HUES64 (cell line): ENCODE results near the gene OBI1. TPM values are rescaled to one million over a fixed set of nuclear protein-coding genes. Genes with fewer than 3 reads are reported as not detected.

ENCODE experiments used
- H3K27ac ChIP-seq: 2 replicates; pipeline ENCODE4 v1.7.0; 2013; ENCODE audit warnings: low read depth, low read length, inconsistent platforms
- H3K27me3 ChIP-seq: 2 replicates; pipeline ENCODE4 v1.6.1; 2013; ENCODE audit warnings: mild to moderate bottlenecking, low read length; ENCODE audit not compliant: insufficient read depth
- H3K36me3 ChIP-seq: 2 replicates; pipeline ENCODE4 v1.6.1; 2013; ENCODE audit warnings: mild to moderate bottlenecking, low read length; ENCODE audit not compliant: insufficient read depth
- H3K4me1 ChIP-seq: 2 replicates; pipeline ENCODE4 v1.6.1; 2013; ENCODE audit warnings: mild to moderate bottlenecking, low read length, moderate library complexity; ENCODE audit not compliant: insufficient read depth
- H3K4me3 ChIP-seq: 2 replicates; pipeline ENCODE4 v1.5.1; 2013; ENCODE audit warnings: mild to moderate bottlenecking, low read length, moderate library complexity
- H3K9ac ChIP-seq: 2 replicates; pipeline ENCODE4 v1.6.1; 2013; ENCODE audit warnings: mild to moderate bottlenecking, low read depth, low read length
- H3K9me3 ChIP-seq: 2 replicates; pipeline ENCODE4 v1.6.1; 2013; ENCODE audit warnings: low read depth, low read length; ENCODE audit not compliant: insufficient read depth
- WGBS: fragments of 150-250, 120-280 bp; methylation state at CpG from one replicate; pipeline ENCODE4 v1.1.7; 2013; ENCODE audit warnings: missing lambda C conversion rate; 5-methylcytosine and 5-hydroxymethylcytosine counted together
- polyA plus RNA-seq, 2 experiments: library from polyadenylated mRNA; stranded (reverse); fragments of 50-300 nt; gene quantifications; one replicate each; pipeline ENCODE4 v1.2.3, GENCODE V29; 2013

Gene OBI1, protein sequence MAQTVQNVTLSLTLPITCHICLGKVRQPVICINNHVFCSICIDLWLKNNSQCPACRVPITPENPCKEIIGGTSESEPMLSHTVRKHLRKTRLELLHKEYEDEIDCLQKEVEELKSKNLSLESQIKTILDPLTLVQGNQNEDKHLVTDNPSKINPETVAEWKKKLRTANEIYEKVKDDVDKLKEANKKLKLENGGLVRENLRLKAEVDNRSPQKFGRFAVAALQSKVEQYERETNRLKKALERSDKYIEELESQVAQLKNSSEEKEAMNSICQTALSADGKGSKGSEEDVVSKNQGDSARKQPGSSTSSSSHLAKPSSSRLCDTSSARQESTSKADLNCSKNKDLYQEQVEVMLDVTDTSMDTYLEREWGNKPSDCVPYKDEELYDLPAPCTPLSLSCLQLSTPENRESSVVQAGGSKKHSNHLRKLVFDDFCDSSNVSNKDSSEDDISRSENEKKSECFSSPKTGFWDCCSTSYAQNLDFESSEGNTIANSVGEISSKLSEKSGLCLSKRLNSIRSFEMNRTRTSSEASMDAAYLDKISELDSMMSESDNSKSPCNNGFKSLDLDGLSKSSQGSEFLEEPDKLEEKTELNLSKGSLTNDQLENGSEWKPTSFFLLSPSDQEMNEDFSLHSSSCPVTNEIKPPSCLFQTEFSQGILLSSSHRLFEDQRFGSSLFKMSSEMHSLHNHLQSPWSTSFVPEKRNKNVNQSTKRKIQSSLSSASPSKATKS
- polyA plus RNA-seq (2013, experiment 1 of 2) = 15.0 TPM
- polyA plus RNA-seq (2013, experiment 2 of 2) = 17.9 TPM

DNA sequence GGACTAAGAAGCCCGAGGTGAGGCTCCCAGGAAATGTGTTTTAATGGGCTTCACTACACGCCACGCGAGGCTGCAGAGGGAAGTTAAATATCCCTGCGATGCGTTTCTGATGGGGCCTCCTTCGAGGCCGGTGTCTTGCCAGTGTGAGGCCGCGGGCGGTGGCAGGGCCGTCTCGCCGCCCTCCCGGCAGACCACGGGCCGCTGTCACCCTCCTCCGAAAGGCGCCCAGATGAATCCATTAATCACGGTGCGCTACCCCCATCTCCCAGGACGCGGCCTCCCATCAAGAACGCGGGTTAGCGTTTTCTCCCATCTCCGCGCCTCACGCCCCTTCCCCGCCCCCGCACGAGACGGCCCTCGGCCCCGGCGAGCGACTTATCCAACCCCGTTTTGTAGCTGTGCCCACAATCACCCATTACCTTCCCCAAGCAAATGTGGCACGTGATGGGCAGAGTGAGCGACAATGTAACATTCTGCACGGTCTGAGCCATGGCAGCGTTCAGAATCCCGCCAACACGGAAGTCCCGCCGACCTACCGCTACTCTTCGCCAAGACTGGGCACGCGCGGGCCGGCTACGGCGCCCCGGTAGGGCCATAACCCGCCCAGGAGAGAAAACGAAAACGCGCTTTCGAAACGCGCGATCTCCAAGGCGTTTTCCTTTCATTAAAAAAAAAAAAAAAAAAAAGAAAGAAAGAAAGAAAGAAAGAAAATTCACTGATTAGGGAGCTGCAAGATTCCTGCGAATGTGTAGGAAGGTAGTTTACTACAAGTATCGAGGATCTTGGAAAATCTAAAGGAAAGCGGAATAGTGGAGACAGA, at the start of gene OBI1:
TSS of gene OBI1 (minus strand) at position 526 of the 820 bp plus-strand sequence. CDS start at position 491, 35 bp downstream.
- peak within 1 kb of the TSS; percentile 97 for H3K27ac ChIP-seq

DNA sequence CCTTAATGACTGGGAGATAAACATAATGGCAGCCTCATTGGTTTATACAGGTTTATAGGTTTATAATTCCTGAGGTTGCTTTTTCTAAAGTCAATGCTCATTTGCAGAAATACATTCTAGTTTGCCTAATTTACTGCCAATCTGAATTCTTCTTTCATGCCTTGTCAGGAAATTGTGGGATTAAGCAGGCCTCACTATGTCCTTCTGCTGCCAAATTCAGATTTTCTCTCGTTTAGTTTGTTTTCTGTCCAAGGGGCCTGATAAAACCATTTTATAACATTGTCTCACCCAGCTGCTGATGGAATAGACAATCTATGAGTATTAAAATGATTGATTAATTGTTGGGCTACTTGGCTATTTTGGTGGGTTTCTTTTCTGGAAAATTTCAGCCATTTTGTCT, 42.4 kb upstream of the OBI1 start:
- Histone ChIP-seq H3K27me3 (no peaks in the 10 kb centered on the region), H3K27ac (no peak overlapping the region), H3K4me1 (no peaks in the 10 kb centered on the region), H3K9me3 (no peaks in the 10 kb centered on the region), H3K9ac (no peak overlapping the region), H3K4me3 (no peak overlapping the region), H3K36me3 (no peaks in the 10 kb centered on the region)
- 100% methylated on average over 1 of the region's 1 CpG for WGBS

More for the DNA sequence above, at the start of gene OBI1:
- Histone ChIP-seq H3K36me3 (no peaks in the 10 kb centered on the region), H3K9me3 (no peaks in the 10 kb centered on the region), H3K27me3 (peaks cover 13% of the 10 kb centered on the region), H3K9ac (peak within 1 kb of the TSS; percentile 88), H3K4me3 (peak within 1 kb of the TSS; percentile 65), H3K4me1 (peaks cover 18% of the 10 kb centered on the region)
- 4% methylated on average over 67 of the region's 67 CpGs for WGBS

DNA sequence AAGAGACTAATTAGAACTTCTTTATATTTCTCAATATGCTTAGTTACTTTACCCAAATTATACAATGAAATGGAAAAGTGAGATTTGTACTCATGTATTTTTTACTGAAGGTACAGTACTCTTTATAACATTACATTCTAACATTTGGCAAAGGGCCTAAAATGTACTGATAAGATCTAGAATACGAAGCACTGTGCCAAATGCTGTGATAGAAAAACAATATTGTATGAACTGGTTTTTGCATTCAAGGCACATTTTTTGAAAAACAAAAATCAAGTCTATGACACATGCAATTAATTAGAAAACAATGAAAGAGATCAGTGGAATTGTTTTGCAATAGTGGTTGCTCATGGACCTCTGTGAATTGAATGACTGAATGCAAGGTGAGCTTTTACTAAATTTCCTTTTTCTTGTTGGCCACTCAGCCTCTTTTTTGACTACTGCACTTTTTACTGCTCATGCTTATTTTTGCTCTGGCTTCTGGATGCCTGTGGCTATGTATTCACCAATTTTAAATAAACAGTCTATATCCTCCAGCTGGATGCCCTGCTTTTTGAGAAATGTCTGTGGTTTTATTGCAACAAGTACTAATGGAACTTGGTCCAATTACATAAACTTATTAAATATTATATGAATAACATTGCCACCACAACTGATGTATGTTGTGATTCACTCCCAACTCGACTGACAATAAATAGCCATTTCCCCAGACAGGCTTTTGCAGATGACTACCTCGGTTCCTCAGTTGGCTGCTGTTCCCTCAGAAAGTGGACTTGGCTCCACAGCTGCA, 41.4 kb upstream of the OBI1 start:
- no peak overlapping the region for H3K27ac ChIP-seq
- no peak overlapping the region for H3K4me3 ChIP-seq
- no peaks in the 10 kb centered on the region for H3K4me1 ChIP-seq
- no peaks in the 10 kb centered on the region for H3K9me3 ChIP-seq
- no peaks in the 10 kb centered on the region for H3K27me3 ChIP-seq
- no peaks in the 10 kb centered on the region for H3K36me3 ChIP-seq
- 61% methylated on average over 3 of the region's 3 CpGs for WGBS
- H3K9ac ChIP-seq = no peak overlapping the region

DNA sequence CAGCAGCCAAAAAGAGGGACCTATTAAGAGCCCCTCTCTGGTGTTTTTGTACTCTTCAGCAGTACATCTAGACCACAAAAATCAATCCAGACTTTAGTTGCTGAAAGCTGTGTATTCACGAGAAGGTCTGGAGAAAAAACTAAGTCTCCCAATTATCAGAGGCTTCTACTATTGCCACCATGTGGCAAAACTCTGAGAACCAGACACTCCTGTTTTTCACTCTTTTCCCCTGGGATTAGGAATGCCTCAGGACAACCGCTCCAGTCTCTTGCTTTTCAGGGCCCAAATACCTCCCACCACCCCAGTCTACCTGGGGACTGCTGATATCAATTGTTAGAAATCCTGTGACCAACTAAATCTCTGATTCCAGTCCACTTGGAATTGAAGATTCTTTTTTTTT, 30.1 kb upstream of the OBI1 start:
- Histone ChIP-seq H3K27ac (no peak overlapping the region), H3K4me1 (no peaks in the 10 kb centered on the region), H3K27me3 (no peaks in the 10 kb centered on the region), H3K4me3 (no peak overlapping the region), H3K9ac (no peak overlapping the region), H3K9me3 (no peaks in the 10 kb centered on the region), H3K36me3 (no peaks in the 10 kb centered on the region)
- 65% methylated on average over 2 of the region's 2 CpGs for WGBS

DNA sequence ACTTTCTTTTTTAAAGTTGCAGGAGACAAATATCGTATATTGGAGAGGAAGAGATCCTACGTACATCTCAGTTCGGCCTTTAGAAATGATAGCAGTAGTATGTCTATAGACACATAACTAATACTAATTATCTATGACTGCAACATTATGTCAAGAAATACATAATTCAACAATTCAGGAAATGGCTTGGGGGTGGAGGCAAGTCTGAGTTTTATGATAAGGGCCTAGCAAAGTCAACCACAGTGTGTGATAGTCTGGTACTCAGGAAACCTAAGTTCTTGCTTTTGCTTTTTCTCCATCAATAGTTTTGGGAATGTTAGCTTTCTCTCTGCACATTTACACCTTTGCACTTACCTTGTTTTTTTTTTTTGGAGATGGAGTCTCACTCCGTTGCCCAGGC, 27.5 kb upstream of the OBI1 start:
- no peak overlapping the region for H3K27ac ChIP-seq
- WGBS = 98% methylated on average over 4 of the region's 4 CpGs
- H3K9ac ChIP-seq = no peak overlapping the region
- no peaks in the 10 kb centered on the region for H3K9me3 ChIP-seq
- no peaks in the 10 kb centered on the region for H3K27me3 ChIP-seq
- no peak overlapping the region for H3K4me3 ChIP-seq
- H3K36me3 ChIP-seq = no peaks in the 10 kb centered on the region
- H3K4me1 ChIP-seq = no peaks in the 10 kb centered on the region

DNA sequence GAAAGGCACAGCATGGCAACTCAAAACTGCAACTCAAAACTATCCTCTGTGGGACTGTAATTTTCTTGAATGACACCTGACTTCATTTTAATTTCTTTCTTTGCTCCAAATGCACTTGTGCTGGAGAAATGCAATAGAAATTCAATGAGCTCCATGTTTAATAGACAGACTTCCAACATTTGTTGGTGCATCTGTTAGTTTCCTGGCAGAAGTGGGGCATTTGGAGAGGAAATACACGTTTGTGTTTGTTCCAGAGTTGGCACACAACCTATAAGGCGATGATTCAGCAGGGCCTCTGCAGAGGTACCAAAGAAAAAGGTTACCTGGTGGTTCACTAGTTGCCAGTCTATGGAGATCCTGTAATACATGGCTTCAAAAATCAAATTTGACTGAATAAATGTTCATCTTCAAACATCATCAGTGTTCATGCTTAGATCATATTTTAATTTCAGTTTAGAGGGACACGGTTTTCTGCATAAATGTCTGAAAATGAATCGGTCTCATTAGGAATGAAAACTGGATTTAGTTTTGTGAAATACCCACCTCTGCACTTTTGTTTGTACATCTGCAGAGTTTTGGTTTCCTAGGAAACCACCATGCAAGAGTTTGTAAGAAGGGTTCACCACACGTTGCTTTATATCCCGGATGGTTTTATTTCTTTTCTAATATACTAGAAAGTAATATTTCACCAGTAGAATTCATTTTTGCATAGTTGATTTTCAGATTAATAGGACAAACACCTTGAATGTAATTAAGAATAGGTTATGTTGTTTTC, 21.8 kb upstream of the OBI1 start:
- Histone ChIP-seq H3K27ac (no peak overlapping the region), H3K36me3 (no peaks in the 10 kb centered on the region), H3K9ac (no peak overlapping the region), H3K4me3 (no peak overlapping the region), H3K4me1 (no peaks in the 10 kb centered on the region), H3K9me3 (no peaks in the 10 kb centered on the region), H3K27me3 (no peaks in the 10 kb centered on the region)
- WGBS = 44% methylated on average over 4 of the region's 6 CpGs

DNA sequence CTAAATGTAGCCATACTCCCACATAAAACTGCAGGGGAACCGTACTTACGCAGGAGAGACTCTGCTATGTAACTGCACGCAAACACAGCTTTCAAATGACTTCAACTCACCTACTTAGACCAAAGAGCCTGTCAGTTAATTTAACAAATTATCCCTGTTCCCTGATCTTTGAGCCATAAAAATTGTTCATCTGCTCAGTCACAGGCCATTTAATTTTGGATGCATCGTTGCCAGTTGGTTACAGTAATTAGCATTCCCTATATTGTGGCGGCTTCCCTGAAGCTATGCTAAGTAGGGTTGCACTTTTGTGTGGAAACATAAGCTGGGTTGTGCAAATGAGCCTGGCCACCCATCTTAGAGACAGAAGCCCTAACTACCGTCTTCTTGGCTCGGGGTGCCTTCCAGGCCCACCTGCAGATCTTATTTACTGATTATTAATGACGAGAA, 21.2 kb upstream of the OBI1 start:
- Histone ChIP-seq H3K4me1 (peaks cover 6% of the 10 kb centered on the region; the same call in 1 of the 2 replicates), H3K27ac (no peak overlapping the region), H3K4me3 (no peak overlapping the region), H3K27me3 (no peaks in the 10 kb centered on the region), H3K9me3 (no peaks in the 10 kb centered on the region), H3K36me3 (no peaks in the 10 kb centered on the region), H3K9ac (no peak overlapping the region)
- 92% methylated on average over 8 of the region's 8 CpGs for WGBS

DNA sequence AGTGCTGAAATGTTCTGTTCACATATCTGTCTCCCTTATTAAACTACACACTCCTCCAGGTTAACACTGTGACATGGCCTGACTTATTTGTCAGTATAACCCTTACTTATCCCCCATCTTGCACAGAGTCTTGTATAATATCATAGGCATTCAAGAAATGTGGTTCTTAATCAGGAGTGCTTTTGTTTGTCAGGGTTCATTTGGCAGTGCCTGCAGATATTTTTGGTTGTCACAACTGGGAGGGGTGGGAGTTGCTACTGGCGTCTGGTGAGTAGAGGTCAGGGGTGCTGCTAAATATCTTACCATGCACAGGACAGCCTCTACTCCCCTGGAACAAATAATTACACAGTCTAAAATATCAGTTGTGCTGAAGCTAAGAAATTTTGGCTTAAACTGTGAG, 20.4 kb upstream of the OBI1 start:
- H3K36me3 ChIP-seq = no peaks in the 10 kb centered on the region
- no peaks in the 10 kb centered on the region for H3K9me3 ChIP-seq
- H3K4me1 ChIP-seq = peaks cover 9% of the 10 kb centered on the region; the same call in 1 of the 2 replicates
- H3K27me3 ChIP-seq = no peaks in the 10 kb centered on the region
- no peak overlapping the region for H3K27ac ChIP-seq
- H3K4me3 ChIP-seq = no peak overlapping the region
- WGBS = no CpG with 5 or more reads among the region's 1 CpG
- no peak overlapping the region for H3K9ac ChIP-seq

DNA sequence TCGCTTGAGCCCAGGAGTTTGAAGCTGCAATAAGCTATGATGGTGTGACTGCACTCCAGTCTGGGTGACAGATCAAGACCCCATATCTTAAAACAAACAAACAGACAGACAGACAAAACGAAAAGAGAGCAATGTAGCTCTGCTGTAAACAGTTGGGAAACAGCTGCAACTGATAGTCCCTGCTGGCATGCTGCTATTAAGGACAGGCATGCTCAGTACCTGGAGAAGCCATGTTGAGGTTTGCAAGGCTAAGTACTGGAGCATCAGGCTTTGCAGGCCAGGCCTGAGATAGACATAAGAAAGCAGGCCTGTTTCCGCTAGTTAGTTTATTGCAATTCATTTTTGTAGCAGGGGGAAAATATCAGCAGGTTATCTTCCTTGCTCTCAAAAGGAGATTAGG, 16.2 kb upstream of the OBI1 start:
- Histone ChIP-seq H3K36me3 (no peaks in the 10 kb centered on the region), H3K9ac (no peak overlapping the region), H3K27me3 (no peaks in the 10 kb centered on the region), H3K9me3 (no peaks in the 10 kb centered on the region), H3K27ac (no peak overlapping the region), H3K4me1 (peaks cover 9% of the 10 kb centered on the region; the same call in 1 of the 2 replicates), H3K4me3 (no peak overlapping the region)
- 77% methylated on average over 3 of the region's 3 CpGs for WGBS

DNA sequence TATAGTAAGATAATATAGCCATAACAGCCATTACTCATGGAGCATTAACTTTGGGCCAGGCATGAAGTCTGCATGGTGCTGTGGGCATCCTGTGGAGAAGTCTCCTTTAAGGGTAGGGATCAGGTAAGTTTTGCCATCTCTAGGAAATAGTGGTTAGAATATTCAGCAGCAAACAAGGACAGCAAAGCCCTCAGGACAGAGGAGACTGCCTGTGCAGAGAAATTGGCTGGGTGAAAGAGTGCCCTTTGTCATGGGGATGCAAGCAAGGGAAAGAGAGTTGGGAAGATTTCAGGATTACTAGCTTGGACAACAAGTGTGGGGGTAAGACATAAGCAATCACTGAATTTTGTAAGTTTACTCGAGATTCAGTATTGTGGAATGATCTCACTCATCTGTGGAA, 15.7 kb upstream of the OBI1 start:
- no peak overlapping the region for H3K9ac ChIP-seq
- no peak overlapping the region for H3K4me3 ChIP-seq
- 89% methylated on average over 1 of the region's 1 CpG for WGBS
- H3K36me3 ChIP-seq = no peaks in the 10 kb centered on the region
- H3K27me3 ChIP-seq = no peaks in the 10 kb centered on the region
- H3K9me3 ChIP-seq = no peaks in the 10 kb centered on the region
- H3K27ac ChIP-seq = no peak overlapping the region
- H3K4me1 ChIP-seq = peaks cover 9% of the 10 kb centered on the region; the same call in 1 of the 2 replicates
